Measurements from ENCODE around the gene OTUD1. TPM values are rescaled to one million over a fixed set of nuclear protein-coding genes. Genes with fewer than 3 reads are reported as not detected.

OTUD1 gene, protein sequence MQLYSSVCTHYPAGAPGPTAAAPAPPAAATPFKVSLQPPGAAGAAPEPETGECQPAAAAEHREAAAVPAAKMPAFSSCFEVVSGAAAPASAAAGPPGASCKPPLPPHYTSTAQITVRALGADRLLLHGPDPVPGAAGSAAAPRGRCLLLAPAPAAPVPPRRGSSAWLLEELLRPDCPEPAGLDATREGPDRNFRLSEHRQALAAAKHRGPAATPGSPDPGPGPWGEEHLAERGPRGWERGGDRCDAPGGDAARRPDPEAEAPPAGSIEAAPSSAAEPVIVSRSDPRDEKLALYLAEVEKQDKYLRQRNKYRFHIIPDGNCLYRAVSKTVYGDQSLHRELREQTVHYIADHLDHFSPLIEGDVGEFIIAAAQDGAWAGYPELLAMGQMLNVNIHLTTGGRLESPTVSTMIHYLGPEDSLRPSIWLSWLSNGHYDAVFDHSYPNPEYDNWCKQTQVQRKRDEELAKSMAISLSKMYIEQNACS
- total RNA-seq, result 4.0 and 20.2 TPM in 2 replicates

DNA sequence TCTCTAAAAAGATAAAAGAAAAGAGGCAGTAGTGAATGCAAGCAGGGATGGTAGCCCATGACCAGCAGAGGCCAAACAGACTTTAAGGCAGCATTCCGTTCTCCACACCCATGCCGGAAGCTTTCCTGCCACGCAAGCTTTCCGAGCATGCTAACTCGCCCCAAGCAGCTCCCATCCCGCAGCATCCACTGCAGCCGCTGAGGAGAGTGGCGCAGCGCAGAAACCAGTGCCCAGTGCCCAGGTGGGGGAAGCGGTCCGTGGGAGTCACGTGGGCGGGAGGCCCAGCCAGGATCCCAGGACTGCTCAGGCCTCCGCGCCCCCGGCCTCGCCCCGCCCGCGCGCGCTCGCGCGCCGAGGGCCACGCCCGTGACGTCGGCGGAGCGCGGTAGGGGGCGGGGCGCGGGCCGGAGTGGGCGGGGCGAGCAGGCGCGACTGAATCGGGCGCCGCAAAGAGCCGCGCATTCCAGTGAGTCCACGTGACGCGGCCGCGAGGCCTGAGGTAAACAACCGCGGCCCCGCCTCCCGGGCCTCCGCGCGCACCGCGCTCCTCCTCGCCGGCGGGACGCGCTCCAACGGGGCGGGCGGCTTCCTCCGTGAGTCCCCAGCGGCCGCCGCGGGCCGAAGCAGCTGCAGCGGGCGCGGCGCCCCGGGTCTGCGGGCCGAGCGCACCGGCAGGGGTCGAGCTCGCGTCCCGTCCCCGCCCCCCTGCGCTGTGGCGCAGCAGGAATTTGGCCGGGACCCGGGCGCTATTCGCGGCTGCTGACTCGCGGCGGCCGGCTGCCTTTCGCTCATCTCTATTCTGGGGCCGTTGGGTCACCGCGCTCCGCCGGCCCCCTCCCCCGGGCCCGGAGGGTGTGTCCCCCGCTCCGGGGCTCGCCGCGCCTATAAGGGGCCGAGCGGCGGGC, at the start of gene OTUD1:
OTUD1 (plus strand) TSS at position 529 of the 905 bp plus-strand sequence. CDS start 383 bp downstream, outside the sequence.

Other genes with a start within 250 kb of the OTUD1 start
- not detected in 2 replicates for gene PTF1A, start 246.8 kb upstream of the OTUD1 start, total RNA-seq
- 0.13 TPM in 1 of 2 replicates, not detected in the other for gene C10orf67, start 94.3 kb upstream of the OTUD1 start, total RNA-seq

All from epithelial cell of alveolus of lung (primary cell).